Transverse colon (tissue), 4 donors: ENCODE results near the gene ZNF23. TPM values are rescaled to one million over a fixed set of nuclear protein-coding genes. Genes with fewer than 3 reads are reported as not detected.

Source experiments
- DNase-seq: peaks from one replicate; pipeline ENCODE4 v3.0.0-alpha.2; 2019
- H3K27ac ChIP-seq, 4 donors: fragments of 200-600 bp; sonication (generic); 2 replicates each; pipeline ENCODE4 v1.5.1; 2016 to 2018; ENCODE audit warnings: inconsistent platforms in 4 of 4
- H3K27me3 ChIP-seq: fragments of 200-600 bp; sonication (generic); 2 replicates; pipeline ENCODE4 v1.5.1; 2017; ENCODE audit warnings: inconsistent platforms
- H3K36me3 ChIP-seq, 4 donors: fragments of 200-600 bp; sonication (generic); 2 replicates each; pipeline ENCODE4 v1.5.1; 2017 to 2019; ENCODE audit warnings: inconsistent platforms in 4 of 4
- H3K4me1 ChIP-seq, 4 donors: fragments of 200-600 bp; sonication (generic); 2 replicates each; pipeline ENCODE4 v1.5.1; 2017 to 2020; ENCODE audit warnings: inconsistent platforms in 4 of 4
- H3K4me3 ChIP-seq, 4 donors: fragments of 200-600 bp; sonication (generic); 1 replicate in 1 of 4; 2 replicates in 3 of 4; pipeline versions ENCODE4 v1.5.1 to v1.6.1; 2017 to 2019; ENCODE audit warnings: inconsistent platforms in 4 of 4
- H3K9me3 ChIP-seq, 2 donors: fragments of 200-600 bp; sonication (generic); 2 replicates each; pipeline ENCODE4 v1.5.1; 2017 to 2019; ENCODE audit warnings: inconsistent platforms in 2 of 2
- CTCF ChIP-seq, 5 experiments: fragments of 200-600 bp in 3 of 5; fragments of 450-650 bp in 2 of 5; sonication (generic) in 3 of 5; IDR thresholded peaks; 1 replicate in 2 of 5; 2 replicates in 3 of 5; pipeline ENCODE4 v1.5.1; 2016 to 2017; ENCODE audit warnings: antibody characterized with exemption in 5 of 5, inconsistent platforms in 3 of 5, mild to moderate bottlenecking in 2 of 5, moderate library complexity in 1 of 5
- EP300 ChIP-seq: sonication (generic); formaldehyde crosslinking; IDR thresholded peaks from one replicate; pipeline ENCODE4 v1.6.1; 2017; ENCODE audit warnings: antibody characterized with exemption, low read depth
- POLR2A ChIP-seq: fragments of 450-650 bp; IDR thresholded peaks from one replicate; pipeline ENCODE4 v1.6.1; 2016; ENCODE audit warnings: antibody characterized with exemption, mild to moderate bottlenecking, moderate library complexity
- POLR2AphosphoS5 ChIP-seq, 3 donors: sonication (generic); formaldehyde crosslinking; IDR thresholded peaks; one replicate each; pipeline ENCODE4 v1.6.1; 2016; ENCODE audit warnings: antibody characterized with exemption in 3 of 3
- WGBS, 2 donors: methylation state at CpG; one replicate each; pipeline ENCODE4 v1.1.5; 2018; ENCODE audit warnings: low coverage in 1 of 2; 5-methylcytosine and 5-hydroxymethylcytosine counted together
- in situ Hi-C, 4 donors: fragments of 200-750 bp; cut with MboI; loops; one replicate each; pipeline versions ENCODE4 v1.15.0 to v1.15.1; 2017; ENCODE audit warnings: low sequenced_read_pairs in 3 of 4, low pct_ligation_motif_present in 1 of 4, low pct_unique_long_range_greater_than_20kb in 1 of 4
- intact Hi-C: fragments of 100-400 bp; cut with DNase I; formaldehyde crosslinking; loops from one replicate; pipeline ENCODE4 v1.15.1; 2023; ENCODE audit warnings: low total_unique reads
- total RNA-seq, 4 donors: library from RNA; depleted of rRNA; stranded (reverse); fragments of >200 nt; gene quantifications; one replicate each; pipeline ENCODE4 v1.1.0, GENCODE V29; 2016

The ZNF23 gene
- total RNA-seq, 4 donors from 2014 or later: 5.0 to 12.2 (median 7.0) TPM

GRCh38 chr16:71404364-71404763 is 57.7 kb downstream of the ZNF23 start:
- Histone ChIP-seq H3K4me1 (no peaks in the 10 kb centered on the region), H3K27me3 (peaks cover 6% of the 10 kb centered on the region), H3K9me3 (no peaks in the 10 kb centered on the region), H3K4me3 (no peak overlapping the region), H3K36me3 (no peaks in the 10 kb centered on the region), H3K27ac (no peak overlapping the region)
- TF ChIP-seq POLR2A (no peak), POLR2AphosphoS5 (IDR thresholded peaks at IDR 0.05) (no peak), CTCF (IDR thresholded peaks at IDR 0.05) (no peak), EP300 (no peak)
- DNase-seq: no peak
- in situ Hi-C loops: loop anchor here in 1 of 4 donors (25.0 kb wide), 1 partner anchor 208 kb away; no protein-coding TSS in a partner anchor
- 79 to 93% methylated on average over 2 to 4 of the region's 4 CpGs for WGBS, 2 donors
- intact Hi-C loops: no loop called here

- Histone ChIP-seq H3K4me3 (no peak overlapping the region), H3K27ac (no peak overlapping the region), H3K9me3 (no peaks in the 10 kb centered on the region), H3K27me3 (no peaks in the 10 kb centered on the region), H3K4me1 (no peaks in the 10 kb centered on the region), H3K36me3 (no peaks in the 10 kb centered on the region)
- intact Hi-C loops (no loop called here), in situ Hi-C loops (loop anchor here in 1 of 4 donors (25.0 kb wide), 1 partner anchor 210 kb away; no protein-coding TSS in a partner anchor)
- no peak for DNase-seq
- WGBS, 2 donors: 52 to 66% methylated on average over 5 to 11 of the region's 11 CpGs
- no peak for TF ChIP-seq EP300
- no peak for TF ChIP-seq CTCF (IDR thresholded peaks at IDR 0.05)
- no peak for TF ChIP-seq POLR2AphosphoS5 (IDR thresholded peaks at IDR 0.05)
- no peak for TF ChIP-seq POLR2A
Measured at GRCh38 chr16:71402674-71403073, 59.4 kb downstream of the ZNF23 start.

GRCh38 chr16:71402007-71402406 is 60.0 kb downstream of the ZNF23 start:
- intact Hi-C loops (no loop called here), in situ Hi-C loops (loop anchor here in 1 of 4 donors (25.0 kb wide), 1 partner anchor 210 kb away; no protein-coding TSS in a partner anchor)
- TF ChIP-seq EP300 (no peak), POLR2AphosphoS5 (IDR thresholded peaks at IDR 0.05) (no peak), POLR2A (no peak), CTCF (IDR thresholded peaks at IDR 0.05) (no peak)

GRCh38 chr16:71399801-71400563 is 62.1 kb downstream of the ZNF23 start:
- H3K9me3 ChIP-seq: no peaks in the 10 kb centered on the region
- DNase-seq: no peak
- H3K27ac ChIP-seq: no peak overlapping the region
- H3K4me3 ChIP-seq: no peak overlapping the region
- H3K36me3 ChIP-seq: no peaks in the 10 kb centered on the region
- H3K4me1 ChIP-seq: no peaks in the 10 kb centered on the region
- TF ChIP-seq POLR2A: no peak
- TF ChIP-seq CTCF (IDR thresholded peaks at IDR 0.05): no peak
- TF ChIP-seq EP300: no peak
- TF ChIP-seq POLR2AphosphoS5 (IDR thresholded peaks at IDR 0.05): no peak
- intact Hi-C loops: no loop called here
- whole genome bisulfite sequencing, 2 donors: 87 to 88% methylated on average over 11 of the region's 11 CpGs
- no peaks in the 10 kb centered on the region for H3K27me3 ChIP-seq
- in situ Hi-C loops: loop anchor here in 1 of 4 donors (25.0 kb wide), 1 partner anchor 212 kb away; no protein-coding TSS in a partner anchor

More at GRCh38 chr16:71402007-71402406, 60.0 kb downstream of the ZNF23 start:
- DNase-seq: no peak
- H3K4me3 ChIP-seq: no peak overlapping the region
- H3K27me3 ChIP-seq: no peaks in the 10 kb centered on the region
- no peak overlapping the region for H3K27ac ChIP-seq
- 20 to 60% methylated on average over 1 to 6 of the region's 6 CpGs for WGBS, 2 donors
- H3K9me3 ChIP-seq: no peaks in the 10 kb centered on the region
- H3K36me3 ChIP-seq: no peaks in the 10 kb centered on the region
- no peaks in the 10 kb centered on the region for H3K4me1 ChIP-seq

Other genes with a start within 250 kb of the ZNF23 start
- gene HYDIN, start 231.5 kb downstream of the ZNF23 start, total RNA-seq: 1 to 10 TPM in 2 of 4 donors, under 1 TPM in 1, not detected in 1; 0.16 to 2.0 (median 1.4) TPM
- 10 to 100 TPM; 10.5 to 36.7 (median 26.6) TPM for gene CMTR2, start 172.8 kb downstream of the ZNF23 start, total RNA-seq
- 1 to 10 TPM in 3 of 4 donors, not detected in 1; 2.0 to 4.0 (median 4.0) TPM for gene CALB2, start 103.5 kb downstream of the ZNF23 start, total RNA-seq
- gene TLE7, start 20.2 kb downstream of the ZNF23 start, total RNA-seq: not detected
- 10 to 100 TPM; 11.6 to 39.8 (median 22.5) TPM for gene ZNF19, start 27.1 kb upstream of the ZNF23 start, total RNA-seq
- not detected for gene CHST4, start 64.2 kb upstream of the ZNF23 start, total RNA-seq
- gene TAT, start 114.8 kb upstream of the ZNF23 start, total RNA-seq: 1 to 10 TPM in 1 of 4 donors, under 1 TPM in 2, not detected in 1; 0.37 to 3.4 (median 0.79) TPM
- 100 to 1,000 TPM; 113 to 381 (median 164) TPM for gene MARVELD3, start 163.9 kb upstream of the ZNF23 start, total RNA-seq